ENCODE data around the gene PRDM10. TPM values are rescaled to one million over a fixed set of nuclear protein-coding genes. Genes with fewer than 3 reads are reported as not detected.

PRDM10 gene
- total and polyA plus RNA-seq, 10 of the 15 experiments (the other 5 are each of a cell fraction or from before 2014, with no cell fraction given), result 0.93 to 6.2 (median 4.1) TPM

DNA sequence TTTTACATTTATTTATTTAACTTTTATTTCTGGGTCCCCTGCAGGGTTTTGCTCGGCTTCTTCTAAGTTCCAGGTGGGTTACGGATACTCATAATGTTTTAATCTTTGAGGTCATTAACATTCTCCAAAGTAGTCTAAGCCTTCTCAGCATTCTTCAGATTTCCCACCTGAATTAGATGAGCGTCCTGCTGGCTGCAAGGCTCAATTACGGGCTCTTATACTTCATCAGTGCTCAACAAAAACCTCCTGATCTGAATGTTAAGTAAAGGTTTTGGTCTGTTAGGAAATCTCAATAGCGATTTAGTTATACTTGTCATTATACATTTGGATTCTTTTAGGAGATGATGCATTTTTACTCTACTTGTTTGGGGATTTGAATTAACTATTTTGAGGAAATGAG, 80.0 kb downstream of the PRDM10 start (continued):
- TF ChIP-seq YBX1 (IDR thresholded peaks at IDR 0.05), result no peak
- no peak for TF ChIP-seq RFX5 (IDR thresholded peaks at IDR 0.05; ENCODE audit: low read depth, low read length)
- no peak for TF ChIP-seq POLR2AphosphoS5 (IDR thresholded peaks at IDR 0.05; ENCODE audit: low read length)
- no peak for TF ChIP-seq RBBP5 (conservative IDR thresholded peaks at IDR 0.05)
- TF ChIP-seq LARP7 (IDR thresholded peaks at IDR 0.05), result no peak
- TF ChIP-seq, protein P1, sequence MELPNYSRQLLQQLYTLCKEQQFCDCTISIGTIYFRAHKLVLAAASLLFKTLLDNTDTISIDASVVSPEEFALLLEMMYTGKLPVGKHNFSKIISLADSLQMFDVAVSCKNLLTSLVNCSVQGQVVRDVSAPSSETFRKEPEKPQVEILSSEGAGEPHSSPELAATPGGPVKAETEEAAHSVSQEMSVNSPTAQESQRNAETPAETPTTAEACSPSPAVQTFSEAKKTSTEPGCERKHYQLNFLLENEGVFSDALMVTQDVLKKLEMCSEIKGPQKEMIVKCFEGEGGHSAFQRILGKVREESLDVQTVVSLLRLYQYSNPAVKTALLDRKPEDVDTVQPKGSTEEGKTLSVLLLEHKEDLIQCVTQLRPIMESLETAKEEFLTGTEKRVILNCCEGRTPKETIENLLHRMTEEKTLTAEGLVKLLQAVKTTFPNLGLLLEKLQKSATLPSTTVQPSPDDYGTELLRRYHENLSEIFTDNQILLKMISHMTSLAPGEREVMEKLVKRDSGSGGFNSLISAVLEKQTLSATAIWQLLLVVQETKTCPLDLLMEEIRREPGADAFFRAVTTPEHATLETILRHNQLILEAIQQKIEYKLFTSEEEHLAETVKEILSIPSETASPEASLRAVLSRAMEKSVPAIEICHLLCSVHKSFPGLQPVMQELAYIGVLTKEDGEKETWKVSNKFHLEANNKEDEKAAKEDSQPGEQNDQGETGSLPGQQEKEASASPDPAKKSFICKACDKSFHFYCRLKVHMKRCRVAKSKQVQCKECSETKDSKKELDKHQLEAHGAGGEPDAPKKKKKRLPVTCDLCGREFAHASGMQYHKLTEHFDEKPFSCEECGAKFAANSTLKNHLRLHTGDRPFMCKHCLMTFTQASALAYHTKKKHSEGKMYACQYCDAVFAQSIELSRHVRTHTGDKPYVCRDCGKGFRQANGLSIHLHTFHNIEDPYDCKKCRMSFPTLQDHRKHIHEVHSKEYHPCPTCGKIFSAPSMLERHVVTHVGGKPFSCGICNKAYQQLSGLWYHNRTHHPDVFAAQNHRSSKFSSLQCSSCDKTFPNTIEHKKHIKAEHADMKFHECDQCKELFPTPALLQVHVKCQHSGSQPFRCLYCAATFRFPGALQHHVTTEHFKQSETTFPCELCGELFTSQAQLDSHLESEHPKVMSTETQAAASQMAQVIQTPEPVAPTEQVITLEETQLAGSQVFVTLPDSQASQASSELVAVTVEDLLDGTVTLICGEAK (IDR thresholded peaks at IDR 0.05; ENCODE audit: borderline replicate concordance), result no peak

DNA sequence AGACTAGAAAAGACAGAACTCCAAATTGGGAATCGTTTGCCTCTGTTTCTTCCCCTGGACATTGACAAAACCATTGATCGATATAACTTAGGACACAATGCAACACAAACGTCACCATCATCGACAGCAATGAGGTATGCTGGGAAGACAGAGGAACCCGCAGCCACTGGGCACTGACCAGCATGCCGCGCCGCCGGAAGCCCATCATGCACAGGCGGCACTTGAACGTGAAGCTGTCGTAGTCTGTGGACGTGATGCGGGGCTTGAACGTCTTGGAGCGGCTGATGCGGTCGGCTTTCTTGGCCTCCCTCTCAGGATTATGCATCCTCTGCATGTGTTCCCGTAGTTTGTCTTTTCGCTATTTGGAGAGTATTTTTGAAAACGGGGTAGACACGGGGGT, 84.3 kb downstream of the PRDM10 start:
- in situ Hi-C loops (cut with MboI), result no loop called here
- ChIA-PET SMC1A (ENCODE audit: uncharacterized antibody, unreplicated experiment) (no interaction called here), POLR2A (no interaction called here), CTCF (interaction anchor here (3.2 kb wide), 1 partner anchor 214 kb away, joined by 17 read pairs; no protein-coding TSS in a partner anchor), RAD21 (ENCODE audit: unreplicated experiment) (no interaction called here)
- DNase-seq (ENCODE audit: low read depth, low spot score), result no peak
- no peaks in the 10 kb centered on the region for H3K79me2 ChIP-seq (ENCODE audit: control insufficient read depth, insufficient read depth, low read length)
- intact Hi-C loops (cut with micrococcal nuclease; ENCODE audit: unreplicated experiment), result no loop called here
- H3K4me1 ChIP-seq (ENCODE audit: control insufficient read depth, insufficient read depth, low read length), result no peaks in the 10 kb centered on the region
- FAIRE-seq, result no peak
- BruUV-seq (replicated peaks), result no TSS peak
- no peaks in the 10 kb centered on the region for H4K20me1 ChIP-seq (ENCODE audit: control insufficient read depth, insufficient read depth)
- no peak overlapping the region for H3K4me2 ChIP-seq (ENCODE audit: control insufficient read depth, insufficient read depth)
- no peak for ATAC-seq
- 97% methylated on average over 22 of the region's 22 CpGs for WGBS (ENCODE audit: insufficient coverage, insufficient replicate concordance, low lambda C conversion rate, missing lambda C conversion rate)
- H3K4me3 ChIP-seq, result no peak overlapping the region
- H3K9me3 ChIP-seq (replicated peaks; ENCODE audit: control insufficient read depth, insufficient read depth, low read length), result no peaks in the 10 kb centered on the region
- peaks cover 8 to 11% of the 10 kb centered on the region in 2 experiments; a peak in 3 of 4 replicates for H3K36me3 ChIP-seq (ENCODE audit: control insufficient read depth in 2 of 2, insufficient read depth in 2 of 2, low read length in 1 of 2)
- TF ChIP-seq CREM (IDR thresholded peaks at IDR 0.05; ENCODE audit: low read depth) (no peak), JUNB (IDR thresholded peaks at IDR 0.05) (no peak), ESRRA (IDR thresholded peaks at IDR 0.05; ENCODE audit: low read length) (no peak), BMI1 (IDR thresholded peaks at IDR 0.05; ENCODE audit: borderline replicate concordance) (no peak), NFYA (IDR thresholded peaks at IDR 0.05; ENCODE audit: borderline replicate concordance, low read depth, low read length) (no peak), IKZF2 (IDR thresholded peaks at IDR 0.05) (no peak), SMAD5 (IDR thresholded peaks at IDR 0.05; ENCODE audit: low read depth) (no peak), CEBPB (IDR thresholded peaks at IDR 0.05; ENCODE audit: borderline replicate concordance in 1 of 2, low read depth in 2 of 2, low read length in 2 of 2) (no peak), RELA (IDR thresholded peaks at IDR 0.05; ENCODE audit: borderline replicate concordance, partially characterized antibody) (no peak)
- TF ChIP-seq, protein P2, sequence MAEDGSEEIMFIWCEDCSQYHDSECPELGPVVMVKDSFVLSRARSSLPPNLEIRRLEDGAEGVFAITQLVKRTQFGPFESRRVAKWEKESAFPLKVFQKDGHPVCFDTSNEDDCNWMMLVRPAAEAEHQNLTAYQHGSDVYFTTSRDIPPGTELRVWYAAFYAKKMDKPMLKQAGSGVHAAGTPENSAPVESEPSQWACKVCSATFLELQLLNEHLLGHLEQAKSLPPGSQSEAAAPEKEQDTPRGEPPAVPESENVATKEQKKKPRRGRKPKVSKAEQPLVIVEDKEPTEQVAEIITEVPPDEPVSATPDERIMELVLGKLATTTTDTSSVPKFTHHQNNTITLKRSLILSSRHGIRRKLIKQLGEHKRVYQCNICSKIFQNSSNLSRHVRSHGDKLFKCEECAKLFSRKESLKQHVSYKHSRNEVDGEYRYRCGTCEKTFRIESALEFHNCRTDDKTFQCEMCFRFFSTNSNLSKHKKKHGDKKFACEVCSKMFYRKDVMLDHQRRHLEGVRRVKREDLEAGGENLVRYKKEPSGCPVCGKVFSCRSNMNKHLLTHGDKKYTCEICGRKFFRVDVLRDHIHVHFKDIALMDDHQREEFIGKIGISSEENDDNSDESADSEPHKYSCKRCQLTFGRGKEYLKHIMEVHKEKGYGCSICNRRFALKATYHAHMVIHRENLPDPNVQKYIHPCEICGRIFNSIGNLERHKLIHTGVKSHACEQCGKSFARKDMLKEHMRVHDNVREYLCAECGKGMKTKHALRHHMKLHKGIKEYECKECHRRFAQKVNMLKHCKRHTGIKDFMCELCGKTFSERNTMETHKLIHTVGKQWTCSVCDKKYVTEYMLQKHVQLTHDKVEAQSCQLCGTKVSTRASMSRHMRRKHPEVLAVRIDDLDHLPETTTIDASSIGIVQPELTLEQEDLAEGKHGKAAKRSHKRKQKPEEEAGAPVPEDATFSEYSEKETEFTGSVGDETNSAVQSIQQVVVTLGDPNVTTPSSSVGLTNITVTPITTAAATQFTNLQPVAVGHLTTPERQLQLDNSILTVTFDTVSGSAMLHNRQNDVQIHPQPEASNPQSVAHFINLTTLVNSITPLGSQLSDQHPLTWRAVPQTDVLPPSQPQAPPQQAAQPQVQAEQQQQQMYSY (CRISPR knock-in tag; IDR thresholded peaks at IDR 0.05), result no peak
- H3K27me3 ChIP-seq (replicated peaks in 1 of 2; ENCODE audit: control insufficient read depth in 2 of 2, insufficient read depth in 2 of 2, low read length in 1 of 2), result no peaks in the 10 kb centered on the region
- no peak overlapping the region for H3K27ac ChIP-seq (ENCODE audit: control insufficient read depth, insufficient read depth)
- no peak overlapping the region for H2AFZ ChIP-seq (ENCODE audit: control insufficient read depth, low read depth, low read length)
- H3K9ac ChIP-seq (ENCODE audit: control insufficient read depth, insufficient read depth, low read length), result no peak overlapping the region

Measured in GM12878 (cell line).